SU-DHL-6 (cell line): ENCODE measurements around the gene SYT9.
"Not testable (repeated sequence)": the region's sequence is repeated elsewhere in the genome, so short reads cannot be mapped to it uniquely, and the experiment has no call there.

Source experiments
- H2AFZ ChIP-seq: fragments of 200-600 bp; sonication (generic); 2 replicates; pipeline ENCODE4 v1.6.1; 2014; ENCODE audit warnings: low read depth, mild to moderate bottlenecking, moderate library complexity, mixed read lengths, antibody characterized with exemption, low read length; ENCODE audit not compliant: severe bottlenecking
- H3F3A ChIP-seq: fragments of 200-600 bp; shearing (Covaris generic); 2 replicates; pipeline ENCODE4 v1.6.0; 2016; ENCODE audit warnings: antibody characterized with exemption, mild to moderate bottlenecking; ENCODE audit not compliant: insufficient read depth
- H3K27ac ChIP-seq: fragments of 200-600 bp; sonication (generic); 2 replicates; pipeline ENCODE4 v1.5.1; 2016; ENCODE audit warnings: low read depth, mild to moderate bottlenecking, low read length, moderate library complexity, mixed read lengths
- H3K27me3 ChIP-seq: fragments of 200-600 bp; sonication (generic), shearing (Covaris generic); 2 replicates; pipeline ENCODE4 v1.6.0; 2014; ENCODE audit warnings: mild to moderate bottlenecking, low read length
- H3K36me3 ChIP-seq: fragments of 200-600 bp; sonication (generic); 2 replicates; pipeline ENCODE4 v1.6.1; 2014; ENCODE audit warnings: mild to moderate bottlenecking, low read length, mixed read lengths
- H3K4me2 ChIP-seq: fragments of 300-600, 200-600 bp; shearing (Covaris generic), sonication (generic); 2 replicates; pipeline ENCODE4 v1.6.0; 2014; ENCODE audit warnings: low read length, low read depth, mild to moderate bottlenecking; ENCODE audit not compliant: poor library complexity, severe bottlenecking
- H3K4me3 ChIP-seq: fragments of 200-600 bp; sonication (generic); 2 replicates; pipeline ENCODE4 v1.5.1; 2014; ENCODE audit warnings: antibody characterized with exemption, low read length, mild to moderate bottlenecking, mixed read lengths; ENCODE audit not compliant: insufficient read depth, poor library complexity, severe bottlenecking
- H3K79me2 ChIP-seq: fragments of 200-600 bp; sonication (generic); 2 replicates; pipeline ENCODE4 v1.6.1; 2014; ENCODE audit warnings: mild to moderate bottlenecking, low read length, moderate library complexity; ENCODE audit not compliant: insufficient read depth
- H3K9ac ChIP-seq: fragments of 200-600 bp; sonication (generic); 2 replicates; pipeline ENCODE4 v1.7.0; 2014; ENCODE audit warnings: mild to moderate bottlenecking, low read length
- H3K9me2 ChIP-seq: fragments of 200-600 bp; sonication (generic); replicated peaks from 2 replicates; pipeline ENCODE4 v1.6.1; 2014; ENCODE audit warnings: low read length; ENCODE audit not compliant: insufficient read depth
- H3K9me3 ChIP-seq: fragments of 200-600 bp; sonication (generic); 2 replicates; pipeline ENCODE4 v1.6.1; 2014; ENCODE audit warnings: low read length, mixed read lengths; ENCODE audit not compliant: insufficient read depth
- H4K20me1 ChIP-seq: fragments of 200-600 bp; sonication (generic); 2 replicates; pipeline ENCODE4 v1.6.1; 2014; ENCODE audit warnings: low read depth, mild to moderate bottlenecking, antibody characterized with exemption, low read length, moderate library complexity, mixed read lengths
- CTCF ChIP-seq: fragments of 200-600 bp; sonication (generic); IDR thresholded peaks from one replicate; pipeline ENCODE4 v1.5.1; 2017; ENCODE audit warnings: antibody characterized with exemption, mild to moderate bottlenecking, low read length, moderate library complexity; ENCODE audit not compliant: insufficient read depth, poor library complexity, severe bottlenecking
- EZH2phosphoT487 ChIP-seq: fragments of 200-600 bp; sonication (generic), shearing (Covaris generic); conservative IDR thresholded peaks from 2 replicates; pipeline ENCODE4 v1.6.1; 2018; ENCODE audit warnings: mild to moderate bottlenecking, antibody characterized with exemption, low read length, moderate library complexity, mixed read lengths

The SYT9 gene

DNA sequence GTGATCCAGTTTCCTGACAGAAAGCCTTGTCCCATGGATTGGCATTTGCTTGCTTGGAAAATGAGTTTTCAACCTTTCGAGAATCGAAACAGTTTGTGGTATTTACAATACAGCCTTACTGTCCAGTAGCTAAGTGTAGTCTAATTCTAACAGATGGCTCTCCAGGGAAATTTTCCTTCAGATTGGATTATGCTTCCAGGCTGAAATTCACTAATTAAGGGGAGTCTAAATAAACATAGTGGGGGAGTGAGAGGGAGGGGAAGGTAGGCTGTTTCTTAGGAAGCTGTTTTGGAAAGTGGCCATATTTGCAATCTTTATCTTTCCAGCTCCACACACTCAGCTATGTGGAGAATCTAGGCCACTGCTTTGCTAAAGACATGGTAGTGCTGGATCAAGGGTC, 81.3 kb downstream of the SYT9 start:
- H3K36me3 ChIP-seq = no peaks in the 10 kb centered on the region
- H3K9me2 ChIP-seq = no peaks in the 10 kb centered on the region
- H3K4me3 ChIP-seq = no peak overlapping the region
- no peaks in the 10 kb centered on the region for H3K27me3 ChIP-seq
- H3K9ac ChIP-seq = no peak overlapping the region
- H3K9me3 ChIP-seq = no peaks in the 10 kb centered on the region
- H3K4me2 ChIP-seq = no peak overlapping the region
- H3K79me2 ChIP-seq = no peaks in the 10 kb centered on the region
- H3F3A ChIP-seq = no peaks in the 10 kb centered on the region
- TF ChIP-seq CTCF (no peak), EZH2phosphoT487 (no peak)
- no peak overlapping the region for H2AFZ ChIP-seq
- H4K20me1 ChIP-seq = no peaks in the 10 kb centered on the region
- no peak overlapping the region for H3K27ac ChIP-seq

DNA sequence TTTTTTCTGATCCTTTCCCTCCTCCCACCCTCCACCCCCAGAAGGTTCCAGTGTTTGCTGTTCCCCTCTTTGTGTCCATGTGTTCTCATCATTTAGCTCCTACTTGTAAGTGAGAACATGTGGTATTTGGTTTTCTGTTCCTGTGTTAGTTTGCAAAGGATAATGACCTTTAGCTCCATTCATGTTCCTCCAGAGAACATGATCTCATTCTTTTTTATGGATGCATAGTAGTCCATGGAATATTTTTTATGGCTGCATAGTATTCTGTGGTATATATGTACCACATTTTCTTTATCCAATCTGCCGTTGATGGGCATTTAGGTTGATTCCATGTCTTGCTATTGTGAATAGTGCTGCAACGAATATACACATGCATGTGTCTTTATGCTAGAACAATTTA, 83.7 kb downstream of the SYT9 start:
- H3K9me2 ChIP-seq, H4K20me1 ChIP-seq, H3K27me3 ChIP-seq, H3K27ac ChIP-seq, H3K4me3 ChIP-seq, H2AFZ ChIP-seq, H3K36me3 ChIP-seq, H3F3A ChIP-seq, H3K79me2 ChIP-seq, H3K9me3 ChIP-seq, H3K4me2 ChIP-seq, H3K9ac ChIP-seq: not testable (repeated sequence)

DNA sequence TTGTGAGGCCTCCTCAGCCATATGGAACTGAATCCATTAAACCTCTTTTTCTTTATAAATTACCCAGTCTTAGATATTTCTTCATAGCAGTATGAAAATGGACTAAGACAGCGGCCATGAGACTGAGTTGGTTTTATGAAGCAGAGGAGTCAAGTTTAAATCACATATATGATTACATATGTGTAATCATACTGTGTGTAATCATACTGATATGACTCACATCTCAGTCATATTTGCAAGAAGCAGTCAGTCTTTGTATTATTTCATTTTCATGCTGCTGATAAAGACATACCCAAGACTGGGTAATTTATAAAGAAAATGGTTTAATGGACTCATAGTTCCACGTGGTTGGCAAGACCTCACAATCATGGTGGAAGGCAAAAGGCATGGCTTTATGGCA, 89.8 kb downstream of the SYT9 start:
- no peaks in the 10 kb centered on the region for H4K20me1 ChIP-seq
- no peaks in the 10 kb centered on the region for H3K9me3 ChIP-seq
- H3K27me3 ChIP-seq = no peaks in the 10 kb centered on the region
- no peak overlapping the region for H3K4me3 ChIP-seq
- TF ChIP-seq CTCF (no peak), EZH2phosphoT487 (no peak)
- no peak overlapping the region for H3K4me2 ChIP-seq
- H3K79me2 ChIP-seq = no peaks in the 10 kb centered on the region
- no peak overlapping the region for H2AFZ ChIP-seq
- no peaks in the 10 kb centered on the region for H3F3A ChIP-seq
- H3K9ac ChIP-seq = no peak overlapping the region
- H3K9me2 ChIP-seq = no peaks in the 10 kb centered on the region
- no peaks in the 10 kb centered on the region for H3K36me3 ChIP-seq
- H3K27ac ChIP-seq = no peak overlapping the region

- TF ChIP-seq EZH2phosphoT487 = no peak
- TF ChIP-seq CTCF = no peak
Observed at GRCh38 chr11:7347611-7348431, 96.1 kb downstream of the SYT9 start.

More at GRCh38 chr11:7347611-7348431, 96.1 kb downstream of the SYT9 start:
- Histone ChIP-seq H3K27ac (no peak overlapping the region), H3K79me2 (no peaks in the 10 kb centered on the region), H3K27me3 (no peaks in the 10 kb centered on the region), H3F3A (no peaks in the 10 kb centered on the region), H4K20me1 (no peaks in the 10 kb centered on the region), H3K9ac (no peak overlapping the region), H3K4me2 (no peak overlapping the region), H3K4me3 (no peak overlapping the region), H3K9me2 (no peaks in the 10 kb centered on the region), H2AFZ (no peak overlapping the region), H3K36me3 (no peaks in the 10 kb centered on the region), H3K9me3 (no peaks in the 10 kb centered on the region)
